HG03571 (cell line): ENCODE data around the gene SPOCD1.

Experiments used
- ATAC-seq: cut with Tn5 transposase; IDR thresholded peaks from one replicate; pipeline ENCODE4 v1.9.1; 2021; ENCODE audit not compliant: unreplicated experiment

SPOCD1 gene

GRCh38 chr1:31801458-31801857 is 14.4 kb downstream of the SPOCD1 start:
- no peak for ATAC-seq

DNA sequence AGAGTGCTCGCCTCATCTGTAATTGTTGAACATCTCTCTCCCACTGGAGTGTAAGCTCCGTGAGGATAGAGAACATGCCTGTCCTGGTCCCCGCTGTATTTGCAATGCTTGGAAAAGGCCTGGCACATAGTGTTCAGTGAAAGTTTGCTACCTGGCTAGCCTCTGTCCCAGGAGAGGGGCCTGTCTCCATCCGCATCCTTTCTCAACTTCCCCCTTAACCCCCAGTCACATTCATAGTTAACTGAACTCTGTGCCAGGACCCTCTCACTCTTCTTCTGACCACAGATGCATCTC is 15.2 kb downstream of the SPOCD1 start:
- no peak for ATAC-seq

DNA sequence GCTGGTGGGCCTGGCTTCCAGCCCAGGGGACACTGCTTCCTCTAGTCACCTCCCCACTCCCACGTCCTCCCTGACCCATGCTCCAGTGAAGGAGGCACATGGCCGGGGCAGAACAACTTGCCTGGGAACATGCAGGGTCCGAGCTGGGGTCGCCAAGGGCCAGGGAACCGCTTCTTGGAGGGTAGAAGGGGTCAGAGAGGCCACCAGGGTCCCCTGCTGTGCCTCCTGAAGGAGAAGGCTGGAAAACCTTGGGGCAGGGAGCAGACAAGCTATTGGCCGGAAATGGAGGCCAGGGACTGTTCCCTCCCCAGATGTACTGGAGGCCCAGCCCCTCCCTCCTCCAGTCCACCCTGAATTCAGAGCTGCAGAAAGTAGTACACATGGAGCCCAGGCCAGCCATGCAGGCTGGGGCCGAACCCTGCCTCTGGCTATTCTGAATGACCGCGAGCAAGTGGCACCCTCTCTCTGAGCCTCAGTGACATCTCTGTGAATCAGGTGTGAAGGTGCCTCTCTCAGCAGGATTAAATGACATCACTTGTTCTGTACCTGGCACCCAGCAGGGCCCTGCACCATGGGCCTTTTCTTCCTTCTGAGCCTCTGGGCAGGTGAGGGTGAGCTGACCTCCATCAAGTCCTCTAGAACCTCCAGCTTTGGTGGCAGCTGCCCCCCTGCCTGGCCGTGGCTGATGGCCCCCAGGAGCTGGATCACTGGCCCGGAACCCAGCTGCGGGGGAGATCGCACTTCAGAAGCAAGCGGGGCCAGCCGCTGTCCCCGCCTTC is 15.7 kb downstream of the SPOCD1 start:
- ATAC-seq = no peak

- no peak for ATAC-seq
These were observed 16.5 kb downstream of the SPOCD1 start for GRCh38 chr1:31799196-31799894.

DNA sequence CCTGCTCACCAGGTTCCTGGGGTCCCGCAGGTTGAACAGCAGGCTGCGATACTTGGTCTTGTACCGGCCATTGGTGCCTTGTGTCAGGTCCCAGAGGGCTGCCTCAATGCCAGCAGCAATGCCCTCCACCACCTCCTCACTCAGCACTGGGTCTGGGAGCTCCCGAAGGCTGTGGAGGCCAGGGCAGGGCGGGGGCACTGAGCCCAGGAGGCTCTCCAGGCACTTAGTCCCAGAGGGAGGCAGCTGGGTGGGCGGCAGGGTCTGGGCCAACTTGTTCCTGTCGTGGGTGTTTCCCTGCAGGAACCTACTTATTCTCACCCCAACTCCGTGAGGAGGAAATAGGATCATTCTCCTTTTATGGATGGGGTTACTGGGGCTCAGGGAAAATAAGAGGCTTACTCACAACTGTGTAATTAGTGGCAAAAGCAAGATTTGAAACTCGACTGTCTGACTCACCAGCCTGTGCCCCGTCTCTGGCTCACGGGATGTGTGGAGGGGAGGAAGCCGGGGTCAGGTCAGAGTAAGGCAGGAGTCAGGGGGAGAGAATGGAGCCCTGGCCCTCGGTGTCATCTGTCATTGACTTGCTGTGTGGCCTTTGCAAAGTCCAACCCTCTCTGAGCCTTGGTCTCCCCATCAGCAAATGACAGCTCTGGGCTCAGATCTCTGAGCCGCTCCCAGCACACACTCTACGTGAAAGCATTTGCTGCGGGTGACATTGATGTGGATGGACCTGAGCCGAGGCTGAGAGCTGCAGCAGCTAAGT is 17.2 kb downstream of the SPOCD1 start:
- no peak for ATAC-seq

- ATAC-seq = no peak
These were observed 17.8 kb downstream of the SPOCD1 start for GRCh38 chr1:31798086-31798432.

- no peak for ATAC-seq
These were observed 18.6 kb downstream of the SPOCD1 start for GRCh38 chr1:31797216-31797615.

DNA sequence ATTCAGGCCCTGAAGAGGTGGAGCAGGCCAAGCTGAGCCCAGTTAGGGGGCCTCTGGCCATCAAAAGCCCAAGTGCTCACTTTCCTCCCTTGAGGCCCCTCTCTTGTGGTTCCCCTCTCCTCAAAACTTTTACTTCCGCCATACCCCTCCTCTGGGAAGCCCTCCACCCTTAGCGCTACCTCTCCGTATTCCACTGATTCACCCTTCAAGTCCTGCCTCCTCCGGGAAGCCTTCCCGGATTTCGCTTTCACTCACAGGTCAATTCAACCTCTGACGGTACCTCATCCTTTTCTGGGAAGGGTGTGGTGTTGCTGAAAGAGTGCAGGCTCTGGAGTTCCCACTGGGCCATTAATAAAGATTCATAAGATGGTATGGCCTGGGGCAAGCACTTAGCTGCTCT is 19.1 kb downstream of the SPOCD1 start:
- ATAC-seq = no peak

DNA sequence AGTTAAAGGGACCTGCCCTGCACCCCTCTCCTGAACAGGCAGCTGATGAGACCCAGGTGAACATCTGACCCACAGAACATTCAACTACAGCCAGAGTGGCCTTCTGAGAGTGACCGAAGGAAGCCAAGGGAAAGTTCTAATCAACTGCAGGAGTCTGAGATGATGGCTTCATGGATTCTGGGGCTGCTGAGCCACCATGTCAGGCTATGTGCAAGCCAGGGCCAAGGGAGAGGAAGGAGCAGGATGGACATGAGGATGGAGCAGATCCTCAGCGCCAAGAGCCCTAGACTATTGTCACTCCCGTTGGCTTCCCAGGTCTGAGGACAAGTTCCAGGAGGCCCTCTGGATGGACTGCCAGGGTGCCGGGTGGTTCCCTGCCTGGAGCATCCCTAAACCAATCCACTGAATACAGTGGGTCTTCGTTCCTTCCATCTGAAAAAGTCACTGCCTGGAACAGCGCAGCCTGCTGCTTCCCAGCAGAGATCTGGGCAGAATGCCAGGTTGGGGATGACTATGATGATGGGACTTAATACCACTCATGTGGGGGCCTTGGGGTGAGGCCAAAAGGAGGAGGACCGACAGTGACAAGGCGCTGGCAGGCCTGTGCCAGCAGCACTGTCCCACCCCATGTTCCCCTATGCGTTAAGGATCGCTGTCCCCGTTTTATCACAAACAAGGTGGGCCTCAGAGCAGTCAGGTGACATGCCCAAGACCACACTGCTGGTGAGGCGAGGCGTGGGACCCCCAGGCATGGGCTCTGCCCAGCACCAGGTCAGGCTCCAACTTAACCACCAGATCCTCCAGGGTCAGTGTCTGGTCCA is 19.8 kb downstream of the SPOCD1 start:
- no peak for ATAC-seq

DNA sequence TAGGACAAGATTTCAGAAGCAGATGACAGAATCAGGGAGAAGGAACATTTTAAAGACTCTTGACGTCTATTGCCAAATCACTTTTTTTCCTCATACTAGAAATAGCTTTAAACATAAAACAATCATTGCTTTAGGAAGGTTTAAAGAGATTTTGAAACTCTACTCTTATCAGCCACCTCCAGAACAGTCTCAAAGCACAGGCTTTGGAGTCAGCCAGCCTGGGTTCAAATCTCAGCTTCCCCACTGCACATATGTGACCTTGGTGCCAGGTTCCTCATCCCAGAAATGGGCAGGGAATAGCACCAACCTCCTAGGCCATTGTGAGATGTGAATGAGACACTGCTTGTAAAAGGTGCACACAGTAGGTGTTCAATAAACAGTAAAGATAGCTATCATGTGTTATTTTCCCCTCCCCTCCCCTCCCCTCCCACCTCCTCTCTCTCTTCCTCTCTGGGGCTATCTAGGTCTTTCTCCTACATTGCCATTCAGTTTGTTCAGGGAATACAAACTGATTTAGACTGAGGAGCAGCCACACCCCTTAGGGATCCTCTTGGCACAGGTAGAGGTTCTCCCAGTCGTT is 20.6 kb downstream of the SPOCD1 start:
- ATAC-seq = no peak

DNA sequence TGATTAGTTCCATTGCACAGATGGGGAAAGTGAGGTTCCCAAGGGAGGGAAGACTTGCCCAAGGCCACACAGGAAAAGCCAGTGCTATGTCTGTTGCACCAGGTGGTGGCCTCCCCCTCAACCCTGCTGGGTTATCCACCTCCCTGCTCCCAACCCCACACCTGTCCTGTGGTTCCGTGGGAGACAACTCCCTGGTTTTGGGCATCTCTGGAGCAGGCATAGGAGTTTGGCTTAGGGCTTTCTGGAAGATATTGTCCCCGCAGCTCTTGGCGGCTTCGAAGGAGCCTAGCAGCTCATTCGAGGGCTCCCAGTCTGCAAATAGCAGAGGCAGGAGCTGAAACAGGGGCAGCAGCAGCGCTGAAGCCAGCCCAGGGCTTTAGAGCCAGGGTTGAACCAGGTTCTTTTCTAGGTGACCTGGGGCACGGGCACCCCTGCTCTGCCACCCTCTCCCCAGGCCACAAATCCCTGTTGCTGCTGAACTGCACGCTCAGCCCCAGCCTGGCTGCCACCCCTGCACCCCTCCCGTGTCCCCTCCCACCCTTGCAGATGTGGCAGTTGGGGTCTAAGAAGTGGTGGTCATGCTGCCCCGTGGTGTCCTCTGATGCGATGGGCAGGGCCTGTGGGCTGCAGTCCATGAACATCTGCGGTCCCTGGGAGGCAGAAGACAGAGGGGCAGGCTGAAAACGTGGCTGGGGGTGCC is 22.1 kb downstream of the SPOCD1 start:
- ATAC-seq = no peak

DNA sequence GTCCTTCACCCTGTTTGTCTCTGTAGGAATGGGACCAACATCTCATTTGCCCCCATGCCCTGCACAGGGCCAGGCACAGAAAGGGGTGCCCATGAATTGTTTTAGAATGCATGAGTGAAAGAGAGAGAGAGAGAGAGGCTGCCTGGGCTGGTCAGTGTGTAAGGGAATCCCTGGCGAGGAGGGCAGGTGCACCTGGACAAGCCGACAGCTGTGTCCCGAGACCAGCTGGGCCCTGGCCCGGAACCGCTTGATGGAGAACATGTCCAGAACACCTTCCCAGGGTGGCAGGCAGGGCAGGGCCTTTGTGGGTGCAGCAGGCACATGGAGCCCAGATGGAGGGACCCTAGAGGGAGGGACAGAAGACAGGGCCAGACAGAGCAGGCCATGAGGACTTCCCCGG is 22.7 kb downstream of the SPOCD1 start:
- ATAC-seq = no peak

- ATAC-seq = no peak
These were observed 23.3 kb downstream of the SPOCD1 start for GRCh38 chr1:31792541-31792940.

DNA sequence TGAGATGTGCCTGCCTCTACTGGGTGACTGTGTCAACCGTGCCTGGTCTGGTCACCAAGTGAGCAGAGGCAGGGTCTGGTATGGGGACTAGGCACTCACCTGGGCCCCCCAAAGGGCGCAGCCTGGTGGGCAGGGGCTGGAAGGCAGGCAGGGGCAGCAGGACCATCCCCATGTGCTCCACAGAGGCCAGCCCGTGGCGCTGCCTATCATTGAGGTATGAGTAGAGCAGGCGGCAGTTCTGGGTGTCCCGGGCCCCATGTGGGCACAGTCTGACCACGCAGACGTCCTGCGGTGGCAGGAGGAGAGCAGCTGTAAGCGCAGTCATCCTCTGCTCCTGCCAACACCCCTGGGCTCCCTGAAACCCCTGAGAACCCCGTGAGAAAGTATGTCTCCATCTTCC is 23.7 kb downstream of the SPOCD1 start:
- no peak for ATAC-seq

DNA sequence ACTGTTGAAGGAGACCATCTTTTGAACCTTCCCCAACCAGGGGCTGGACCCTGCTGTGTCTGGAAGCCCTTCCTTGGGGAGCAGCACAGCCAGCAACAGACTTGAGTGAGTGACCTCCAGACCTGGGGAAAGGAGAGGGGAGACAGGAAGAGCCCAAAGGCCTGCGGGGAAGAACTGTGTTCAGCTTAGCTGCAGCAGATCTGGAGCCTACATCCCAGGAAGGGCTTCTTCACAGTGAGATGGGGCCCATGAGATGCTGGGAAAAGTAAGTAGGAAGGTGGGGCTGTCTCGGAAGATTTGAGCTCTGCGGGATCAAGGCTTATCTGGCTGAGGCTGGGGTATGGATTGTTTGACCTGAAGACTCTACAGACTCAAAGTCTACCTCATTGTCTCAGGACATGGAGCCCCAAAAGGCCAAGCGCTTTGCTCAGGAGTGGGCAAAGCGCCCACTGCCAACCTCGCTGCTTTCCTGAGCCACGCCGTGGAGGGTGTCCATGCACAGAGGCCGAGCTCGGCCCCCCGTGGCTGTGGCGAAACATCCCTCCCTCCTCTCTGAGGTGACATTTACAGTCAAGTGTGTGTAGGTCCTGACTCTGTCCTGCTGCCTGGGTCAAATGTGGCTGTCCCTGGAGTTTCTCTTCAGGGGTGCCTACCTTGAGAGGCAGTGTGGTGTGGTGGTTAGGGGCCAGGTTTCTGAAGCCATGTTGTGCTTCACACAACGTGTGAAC is 24.5 kb downstream of the SPOCD1 start:
- ATAC-seq = no peak

GRCh38 chr1:31790641-31791091 is 25.2 kb downstream of the SPOCD1 start:
- ATAC-seq = no peak

DNA sequence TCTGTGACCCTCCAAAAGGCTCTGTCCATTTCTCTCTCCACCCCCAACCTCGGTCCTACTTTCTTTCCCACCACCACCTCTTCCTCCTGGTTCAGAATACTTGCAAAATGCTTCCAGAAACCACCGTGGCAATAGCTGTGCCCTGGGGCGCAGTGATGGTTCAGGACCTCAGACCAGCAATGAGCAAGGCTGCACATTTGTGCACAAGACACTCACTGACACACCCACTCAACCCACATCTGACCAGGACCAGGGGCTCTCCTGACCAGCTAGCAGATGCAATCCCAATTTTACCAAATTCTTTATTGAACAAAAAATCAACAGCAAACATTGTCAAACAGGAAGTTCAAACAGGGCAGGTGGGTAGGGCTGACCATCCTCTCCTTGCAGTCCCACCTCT is 25.7 kb downstream of the SPOCD1 start:
- no peak for ATAC-seq

DNA sequence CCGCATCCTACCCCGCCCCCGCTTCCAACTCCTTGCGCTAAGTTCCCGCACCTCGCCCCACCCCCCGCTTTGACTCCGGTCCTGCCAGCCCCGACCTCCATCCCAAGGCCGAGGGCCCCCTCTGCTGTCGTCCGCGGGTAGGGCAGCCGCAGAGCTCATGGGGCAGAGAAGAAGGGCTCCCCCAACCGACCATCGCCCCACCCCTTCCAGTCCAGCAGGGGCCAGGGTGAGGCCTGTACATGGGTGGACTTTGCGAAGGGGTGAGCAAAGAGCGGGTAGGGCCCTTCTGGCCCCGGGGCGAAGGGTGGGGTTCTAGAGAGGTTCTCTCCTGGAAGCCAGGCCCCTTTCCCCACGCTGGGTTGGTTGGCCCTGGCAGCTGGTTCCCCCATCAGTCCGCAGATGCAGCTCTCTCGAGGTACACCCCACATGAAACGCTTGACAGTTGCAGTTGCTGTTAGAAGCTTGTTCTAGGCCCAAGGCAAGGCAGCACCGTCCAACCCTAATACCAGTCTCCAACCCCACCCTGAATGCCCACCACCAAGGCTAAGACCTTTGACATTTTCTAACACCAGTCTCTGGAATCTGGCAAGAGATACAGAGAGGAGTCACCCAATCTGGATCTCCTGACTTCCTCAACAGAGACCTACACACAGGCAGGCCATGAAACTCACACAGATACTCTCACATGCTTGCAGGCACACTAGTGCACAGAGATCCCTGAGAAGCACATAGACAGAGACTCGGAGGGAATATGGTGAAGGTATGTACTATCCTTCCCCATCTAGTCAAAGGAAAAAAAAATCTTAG is 26.4 kb downstream of the SPOCD1 start:
- no peak for ATAC-seq

- no peak for ATAC-seq
These were observed 27.0 kb downstream of the SPOCD1 start for GRCh38 chr1:31788825-31789256.
